Measurements from ENCODE around the gene ZBTB7C. TPM values are rescaled to one million over a fixed set of nuclear protein-coding genes. Genes with fewer than 3 reads are reported as not detected.

The ZBTB7C gene
- total and polyA plus RNA-seq, 9 donors, result 1.5 to 26.6 (median 15.7) TPM

Small RNA genes within 50 kb of the gene (small RNA-seq; reads per million reads assigned to genes)
- not detected for gene RNU6-708P

Other genes with a start within 250 kb of the ZBTB7C start
- gene CTIF, start 129.6 kb upstream of the ZBTB7C start, total RNA-seq, result 10 to 100 TPM; 26.8 to 94.1 (median 82.3) TPM
- 10 to 100 TPM; 18.5 to 43.1 TPM for gene CTIF, start 129.6 kb upstream of the ZBTB7C start, polyA plus RNA-seq